NCI-H146 treated with DMSO at 0.1 percent for 48 hours (cell line): ENCODE data around the gene OSER1.
"Not testable (repeated sequence)": the region's sequence is repeated elsewhere in the genome, so short reads cannot be mapped to it uniquely, and the experiment has no call there.

Source experiments
- DNase-seq: peaks from one replicate; lab custom pipeline; 2025; ENCODE audit not compliant: unreplicated experiment; lab: John Stamatoyannopoulos, UW

The OSER1 gene

DNA sequence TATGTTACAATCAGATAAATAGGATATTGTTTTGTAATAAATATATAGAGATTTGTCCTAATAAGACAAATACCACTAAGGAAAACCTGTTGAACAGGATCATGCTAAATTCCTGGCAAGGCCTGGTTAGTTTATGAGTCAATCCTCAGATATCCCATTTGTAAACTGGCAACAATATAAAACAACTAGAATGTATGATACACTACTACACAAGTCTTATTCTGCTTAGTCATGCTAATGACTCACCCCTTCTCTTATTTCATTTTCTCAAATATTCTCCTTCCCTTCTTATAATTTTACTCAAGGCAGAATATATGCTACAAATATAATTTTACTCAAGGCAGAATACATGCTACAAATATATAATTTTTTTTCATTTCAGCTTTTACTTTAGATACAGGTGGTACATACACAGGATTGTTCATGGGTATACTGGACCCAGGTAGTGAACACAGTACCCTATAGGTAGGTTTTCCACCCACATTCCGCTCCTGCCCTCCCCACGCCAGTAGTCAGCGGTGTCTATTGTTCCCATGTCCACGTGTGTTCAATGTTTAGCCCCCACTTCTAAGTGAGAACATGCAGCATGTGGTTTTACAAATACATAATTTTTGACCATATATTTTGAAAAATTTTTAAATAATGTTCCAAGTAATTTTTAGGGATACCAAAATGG lies 6.3 kb downstream of the OSER1 start:
- no peak for DNase-seq

DNA sequence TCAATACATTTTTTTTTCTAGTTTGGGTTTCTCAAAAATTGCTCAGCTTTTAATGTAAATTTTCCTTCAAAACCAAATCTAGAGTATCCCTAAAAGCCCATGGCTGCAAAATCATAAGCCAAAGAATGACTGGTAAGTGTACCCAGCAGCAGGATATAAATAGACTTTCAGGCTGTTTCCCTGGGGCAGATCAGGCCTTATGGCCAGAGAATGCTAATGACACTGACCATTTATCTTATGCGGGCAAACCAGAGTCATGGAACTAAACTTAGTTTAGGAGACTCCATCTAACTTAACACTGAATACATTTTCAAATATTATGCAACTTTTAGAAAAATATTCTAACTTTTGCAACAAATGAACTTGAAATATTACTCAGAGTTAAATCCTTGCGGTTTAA lies 7.4 kb downstream of the OSER1 start:
- no peak for DNase-seq

GRCh38 chr20:44200983-44201382 lies 9.6 kb downstream of the OSER1 start:
- DNase-seq = no peak

- DNase-seq = no peak
Measured at GRCh38 chr20:44200371-44200770, 10.2 kb downstream of the OSER1 start.

DNA sequence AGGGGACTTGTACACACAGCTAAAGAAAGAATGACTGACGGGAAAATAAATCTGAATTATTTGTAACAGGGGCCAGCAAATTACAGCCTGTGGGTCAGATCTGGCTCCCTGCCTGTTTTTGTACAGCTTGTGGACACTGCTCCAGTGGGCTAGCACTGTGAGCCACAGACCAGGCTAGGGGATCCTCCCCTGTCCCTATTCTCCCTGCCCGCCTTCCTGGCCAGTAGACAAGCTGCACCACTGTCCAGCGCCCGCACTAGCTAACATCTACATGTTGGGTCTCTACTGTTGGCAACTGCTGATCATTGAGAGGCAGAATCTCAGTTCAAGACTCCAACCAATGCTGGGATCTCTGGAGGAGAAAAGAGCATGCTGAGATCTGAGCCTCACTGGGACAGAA lies 10.7 kb downstream of the OSER1 start:
- no peak for DNase-seq

DNA sequence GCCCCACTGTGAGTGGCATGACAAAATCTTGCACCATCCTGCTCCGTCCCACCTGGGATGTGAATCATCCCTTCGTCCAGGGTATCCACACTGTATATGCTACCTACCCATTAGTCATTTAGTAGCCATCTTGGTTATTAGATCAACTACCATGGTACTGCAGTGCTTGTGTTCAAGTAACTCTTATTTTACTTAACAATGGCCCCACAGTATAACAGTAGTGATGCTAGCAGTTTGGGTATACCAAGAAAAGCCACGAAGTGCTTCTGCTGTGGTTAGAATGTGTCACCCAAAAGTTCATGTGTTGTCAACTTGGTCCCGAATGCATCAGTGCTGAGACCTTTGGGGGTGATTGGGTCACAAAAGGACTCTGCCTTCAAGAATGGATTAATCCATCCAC lies 11.7 kb downstream of the OSER1 start:
- no peak for DNase-seq

- no peak for DNase-seq
Measured at GRCh38 chr20:44196271-44196670, 14.3 kb downstream of the OSER1 start.

DNA sequence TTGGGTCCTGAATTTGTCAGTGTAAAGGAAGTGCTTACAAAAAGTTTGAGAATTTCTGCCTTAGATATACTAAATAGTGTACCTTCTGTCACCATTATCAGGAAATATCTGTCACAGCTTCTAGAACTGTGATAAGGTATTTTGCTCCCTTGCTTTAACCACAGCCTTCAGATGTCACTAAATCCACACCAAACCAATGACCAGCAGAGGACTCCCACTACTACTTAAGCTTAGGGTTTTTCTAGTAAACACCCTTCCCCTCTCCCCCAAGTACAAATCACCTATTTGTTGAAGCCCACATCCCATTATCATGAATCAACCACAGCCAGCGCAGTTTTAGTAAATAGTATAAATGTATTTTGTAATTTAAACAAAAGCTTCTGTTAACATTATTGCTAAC lies 15.0 kb downstream of the OSER1 start:
- DNase-seq = no peak

DNA sequence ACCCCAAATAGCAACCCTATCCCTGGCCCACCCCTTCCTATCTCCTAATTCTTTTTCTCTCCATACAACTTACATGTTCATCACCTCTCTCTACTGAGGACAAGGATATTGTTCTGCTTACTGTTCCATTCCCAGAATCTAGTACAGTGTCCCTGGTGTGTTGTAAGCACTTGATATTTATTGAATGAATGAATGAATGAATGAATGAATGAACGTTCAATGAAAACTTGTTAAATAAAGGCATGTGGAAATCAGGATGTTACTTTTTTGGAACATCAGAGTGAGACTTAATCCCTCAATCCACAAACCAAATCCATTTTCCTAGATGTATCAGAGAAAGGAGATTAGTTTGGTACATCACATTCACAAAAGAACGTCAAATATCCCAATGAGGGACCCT lies 16.8 kb downstream of the OSER1 start:
- DNase-seq = no peak

- not testable (repeated sequence) for DNase-seq
Measured at GRCh38 chr20:44191640-44192039, 18.9 kb downstream of the OSER1 start.

GRCh38 chr20:44190197-44190852 lies 20.2 kb downstream of the OSER1 start:
- peak; percentile 53 for DNase-seq

- DNase-seq = no peak
Measured at GRCh38 chr20:44188752-44189151, 21.8 kb downstream of the OSER1 start.

DNA sequence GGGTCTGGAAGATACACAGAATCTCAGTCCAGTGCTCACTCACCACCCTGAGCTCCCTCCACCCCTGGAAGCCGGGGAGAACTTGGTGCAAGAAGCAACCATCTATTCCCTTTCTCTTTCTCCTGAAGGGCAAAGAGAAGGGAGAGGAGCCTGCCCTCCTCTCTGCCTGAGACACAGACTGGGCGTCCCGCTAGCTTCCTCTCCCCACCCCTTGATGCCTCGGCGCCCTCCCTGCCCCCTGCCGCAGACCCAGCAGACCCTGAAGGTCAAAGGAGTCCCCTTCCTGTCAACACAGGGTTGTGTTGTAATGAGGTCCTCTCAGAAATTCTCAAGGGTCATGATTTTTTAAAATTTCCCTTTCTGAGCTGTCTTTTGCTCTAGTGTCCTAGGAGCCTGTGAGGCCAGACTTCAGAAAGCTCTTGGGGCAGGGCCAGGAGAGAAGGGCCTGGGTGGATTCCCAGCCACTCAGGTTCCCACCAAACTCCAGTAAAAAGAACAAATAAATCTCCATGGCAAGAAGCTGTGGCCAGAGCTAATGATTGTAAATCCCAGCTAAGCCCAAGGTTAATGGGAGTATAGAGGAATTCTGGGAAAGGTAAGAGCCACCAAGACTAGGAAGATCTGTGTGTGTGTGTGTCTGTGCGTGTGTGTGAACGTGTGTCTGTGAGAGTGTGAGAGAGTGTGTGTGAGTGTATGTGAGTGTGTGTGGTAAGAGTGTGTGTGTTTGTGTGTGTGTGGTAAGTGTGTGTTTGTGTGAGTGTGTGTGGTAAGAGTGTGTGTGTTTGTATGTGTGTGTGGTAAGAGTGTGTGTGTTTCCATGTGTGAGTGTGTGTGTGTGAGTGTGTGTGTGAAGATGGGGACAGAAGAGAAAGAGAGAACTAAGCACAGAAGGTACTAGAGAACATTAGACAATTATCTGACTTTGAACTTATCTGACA lies 22.5 kb downstream of the OSER1 start:
- DNase-seq = no peak

- no peak for DNase-seq
Measured at GRCh38 chr20:44187054-44187771, 23.4 kb downstream of the OSER1 start, which contains the start of gene JPH2. Gene JPH2, minus strand, starts transcription at chr20:44187188. Its CDS starts 483 bp downstream, at chr20:44186705.

DNA sequence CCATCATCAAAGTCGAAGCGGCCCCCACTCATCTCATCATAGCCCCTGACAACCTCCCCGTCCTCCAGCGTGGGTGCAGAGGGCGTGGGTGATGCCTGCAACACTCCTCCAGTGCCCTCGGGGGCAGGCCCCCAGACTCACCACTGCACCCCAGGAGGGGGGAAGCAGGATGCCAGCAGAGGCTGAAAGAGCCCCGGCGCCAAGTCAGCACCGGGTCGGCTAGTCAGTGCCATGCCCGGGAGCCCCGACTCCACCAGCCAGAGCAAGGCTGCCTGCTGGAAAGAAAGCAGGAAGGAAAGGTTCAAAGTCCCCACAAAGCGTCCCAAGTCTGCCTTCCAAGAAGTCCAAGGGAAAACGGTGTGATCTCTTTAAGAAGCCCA lies 23.9 kb downstream of the OSER1 start:
- DNase-seq = no peak

DNA sequence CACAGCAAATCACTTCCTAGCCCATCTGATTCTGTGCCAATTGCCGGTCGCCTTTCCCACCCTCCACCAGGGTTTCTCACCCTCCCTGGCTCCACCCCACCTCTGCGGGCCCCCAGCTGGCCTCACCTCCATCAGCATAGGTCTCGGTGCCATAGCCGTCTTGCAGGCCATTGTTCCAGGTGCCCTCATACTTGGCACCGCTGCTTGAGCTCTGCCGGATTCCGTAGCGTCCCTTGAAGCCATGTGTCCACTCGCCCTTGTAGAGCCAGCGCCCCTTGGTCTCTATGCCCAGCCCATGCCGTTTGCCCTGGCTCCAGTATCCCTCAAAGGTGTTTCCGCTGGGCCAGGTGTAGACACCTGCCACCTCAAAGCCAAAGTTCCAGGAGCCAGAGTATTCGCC lies 24.4 kb downstream of the OSER1 start:
- DNase-seq = no peak

GRCh38 chr20:44185574-44185973 lies 25.0 kb downstream of the OSER1 start:
- DNase-seq = no peak

DNA sequence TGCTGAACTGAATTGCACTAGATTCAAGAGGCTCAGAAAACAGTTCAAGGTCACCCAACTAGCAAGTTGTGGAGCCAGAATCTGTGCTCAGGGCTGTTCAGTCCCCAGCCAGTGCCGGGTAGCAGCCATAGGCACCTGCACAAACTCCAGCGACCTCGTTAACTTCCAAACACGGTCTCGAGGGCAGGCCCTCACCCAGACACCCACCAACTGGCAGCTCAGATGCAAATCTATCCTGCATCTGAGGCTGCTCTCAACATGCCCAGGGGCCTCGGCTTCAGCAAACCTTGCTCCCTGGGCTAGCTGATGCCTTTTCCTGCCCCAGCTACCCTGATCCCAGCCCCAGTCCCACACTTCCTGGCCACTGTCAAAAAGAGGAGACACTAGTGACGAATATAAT lies 27.3 kb downstream of the OSER1 start:
- no peak for DNase-seq

DNA sequence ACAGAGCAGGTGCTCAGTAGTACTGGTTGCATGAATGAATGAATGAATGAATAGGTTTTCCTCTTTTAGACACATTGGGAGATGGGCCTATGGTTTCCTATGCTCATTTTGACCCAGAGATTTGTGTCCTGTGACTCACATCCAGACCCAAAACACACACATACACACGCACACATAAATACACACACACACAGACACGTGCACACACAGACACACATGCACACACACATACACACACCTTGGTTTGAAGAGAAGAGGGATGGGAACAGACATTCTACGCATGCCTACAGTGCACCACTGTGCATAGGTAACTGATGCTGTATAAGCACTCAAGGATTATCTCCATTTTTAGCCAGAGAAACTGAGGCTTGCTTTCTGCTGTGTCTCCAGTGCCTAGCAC lies 27.7 kb downstream of the OSER1 start:
- DNase-seq = no peak

- no peak for DNase-seq
Measured at GRCh38 chr20:44182135-44182765, 28.3 kb downstream of the OSER1 start.

- DNase-seq = peak; percentile 91
Measured at GRCh38 chr20:44181611-44182010, 29.0 kb downstream of the OSER1 start.
